HUES6 (cell line): ENCODE results near the gene PSMA8.

ENCODE experiments used
- H3K27ac ChIP-seq: 2 replicates; pipeline ENCODE4 v1.7.0; 2013; ENCODE audit warnings: low read depth, mild to moderate bottlenecking, low read length, inconsistent platforms
- H3K27me3 ChIP-seq: 2 replicates; pipeline ENCODE4 v1.6.1; 2013; ENCODE audit warnings: low read length; ENCODE audit not compliant: control insufficient read depth, insufficient read depth
- H3K36me3 ChIP-seq: 2 replicates; pipeline ENCODE4 v1.6.1; 2013; ENCODE audit warnings: low read length; ENCODE audit not compliant: control insufficient read depth, insufficient read depth
- H3K4me1 ChIP-seq: 2 replicates; pipeline ENCODE4 v1.6.1; 2013; ENCODE audit warnings: low read length; ENCODE audit not compliant: control insufficient read depth, insufficient read depth
- H3K4me3 ChIP-seq: 2 replicates; pipeline ENCODE4 v1.5.1; 2013; ENCODE audit warnings: low read depth, low read length
- H3K9ac ChIP-seq: one replicate; pipeline ENCODE4 v1.6.1; 2013; ENCODE audit warnings: mild to moderate bottlenecking, low read length
- H3K9me3 ChIP-seq: 2 replicates; pipeline ENCODE4 v1.6.1; 2013; ENCODE audit warnings: low read depth, low read length; ENCODE audit not compliant: control insufficient read depth, insufficient read depth

Gene PSMA8

GRCh38 chr18:26133652-26134051 lies at the start of gene PSMA8:
TSS of gene PSMA8 (plus strand) at chr18:26133869. CDS start at chr18:26133966, 97 bp downstream.
- peaks cover 10% of the 10 kb centered on the region; the same call in 1 of the 2 replicates for H3K27me3 ChIP-seq
- H3K9ac ChIP-seq: no peak within 1 kb of the TSS
- H3K4me1 ChIP-seq: peaks cover 4% of the 10 kb centered on the region; the same call in 1 of the 2 replicates
- no peak within 1 kb of the TSS for H3K27ac ChIP-seq
- H3K4me3 ChIP-seq: peak within 1 kb of the TSS; percentile 31; the same call in 1 of the 2 replicates
- H3K36me3 ChIP-seq: no peaks in the 10 kb centered on the region
- no peaks in the 10 kb centered on the region for H3K9me3 ChIP-seq

GRCh38 chr18:26085056-26085455 lies 48.6 kb upstream of the PSMA8 start:
- no peak overlapping the region for H3K4me3 ChIP-seq
- H3K36me3 ChIP-seq: peaks cover 61% of the 10 kb centered on the region
- H3K4me1 ChIP-seq: peaks cover 8% of the 10 kb centered on the region; the same call in 1 of the 2 replicates
- H3K27me3 ChIP-seq: no peaks in the 10 kb centered on the region
- no peak overlapping the region for H3K9ac ChIP-seq
- H3K9me3 ChIP-seq: no peaks in the 10 kb centered on the region; the same call in 1 of the 2 replicates
- H3K27ac ChIP-seq: no peak overlapping the region

- no peak overlapping the region for H3K9ac ChIP-seq
- H3K36me3 ChIP-seq: peaks cover 55% of the 10 kb centered on the region
- no peaks in the 10 kb centered on the region for H3K9me3 ChIP-seq
- H3K27ac ChIP-seq: no peak overlapping the region
- peaks cover 8% of the 10 kb centered on the region; the same call in 1 of the 2 replicates for H3K4me1 ChIP-seq
- H3K27me3 ChIP-seq: no peaks in the 10 kb centered on the region
- H3K4me3 ChIP-seq: no peak overlapping the region
Measured at GRCh38 chr18:26086959-26087358, 46.7 kb upstream of the PSMA8 start.

- Histone ChIP-seq H3K4me3 (peak overlapping the region; percentile 77), H3K9me3 (no peaks in the 10 kb centered on the region), H3K27ac (no peak overlapping the region), H3K36me3 (peaks cover 39% of the 10 kb centered on the region), H3K4me1 (peaks cover 8% of the 10 kb centered on the region; the same call in 1 of the 2 replicates), H3K27me3 (no peaks in the 10 kb centered on the region), H3K9ac (no peak overlapping the region)
Measured at GRCh38 chr18:26088487-26088886, 45.2 kb upstream of the PSMA8 start.

- peaks cover 8% of the 10 kb centered on the region; the same call in 1 of the 2 replicates for H3K4me1 ChIP-seq
- peak overlapping the region; percentile 77 for H3K4me3 ChIP-seq
- H3K27me3 ChIP-seq: no peaks in the 10 kb centered on the region
- H3K27ac ChIP-seq: peak overlapping the region; percentile 99; the same call in 1 of the 2 replicates
- no peaks in the 10 kb centered on the region for H3K9me3 ChIP-seq
- peak overlapping the region; percentile 97 for H3K9ac ChIP-seq
- peaks cover 31% of the 10 kb centered on the region for H3K36me3 ChIP-seq
Measured at GRCh38 chr18:26089293-26090129, 44.2 kb upstream of the PSMA8 start.

GRCh38 chr18:26090130-26091046 lies 43.3 kb upstream of the PSMA8 start, which contains the start of gene SS18:
TSS of gene SS18 (minus strand) at chr18:26090613. CDS start at chr18:26090569, 44 bp downstream.
- H3K27ac ChIP-seq: peak within 1 kb of the TSS; percentile 99
- H3K36me3 ChIP-seq: peaks cover 22% of the 10 kb centered on the region
- no peaks in the 10 kb centered on the region for H3K9me3 ChIP-seq
- H3K27me3 ChIP-seq: no peaks in the 10 kb centered on the region
- H3K9ac ChIP-seq: peak within 1 kb of the TSS; percentile 97
- H3K4me1 ChIP-seq: peaks cover 8% of the 10 kb centered on the region; the same call in 1 of the 2 replicates
- peak within 1 kb of the TSS; percentile 77 for H3K4me3 ChIP-seq

GRCh38 chr18:26091047-26091630 lies 42.5 kb upstream of the PSMA8 start:
- peak overlapping the region; percentile 97 for H3K9ac ChIP-seq
- peak overlapping the region; percentile 99 for H3K27ac ChIP-seq
- no peaks in the 10 kb centered on the region for H3K27me3 ChIP-seq
- H3K4me1 ChIP-seq: peaks cover 8% of the 10 kb centered on the region; the same call in 1 of the 2 replicates
- H3K9me3 ChIP-seq: no peaks in the 10 kb centered on the region
- peaks cover 14% of the 10 kb centered on the region for H3K36me3 ChIP-seq
- peak overlapping the region; percentile 77 for H3K4me3 ChIP-seq

- Histone ChIP-seq H3K9me3 (peaks cover 4% of the 10 kb centered on the region; the same call in 1 of the 2 replicates), H3K4me1 (no peaks in the 10 kb centered on the region), H3K27ac (no peak overlapping the region), H3K27me3 (no peaks in the 10 kb centered on the region), H3K36me3 (no peaks in the 10 kb centered on the region), H3K9ac (no peak overlapping the region), H3K4me3 (no peak overlapping the region)
Measured at GRCh38 chr18:26096852-26097251, 36.8 kb upstream of the PSMA8 start.

- Histone ChIP-seq H3K27me3 (no peaks in the 10 kb centered on the region), H3K4me3 (no peak overlapping the region), H3K9ac (no peak overlapping the region), H3K27ac (no peak overlapping the region), H3K4me1 (no peaks in the 10 kb centered on the region), H3K36me3 (no peaks in the 10 kb centered on the region), H3K9me3 (peaks cover 4% of the 10 kb centered on the region; the same call in 1 of the 2 replicates)
Measured at GRCh38 chr18:26097563-26097962, 36.1 kb upstream of the PSMA8 start.

GRCh38 chr18:26103579-26103978 lies 30.1 kb upstream of the PSMA8 start:
- no peaks in the 10 kb centered on the region for H3K9me3 ChIP-seq
- no peak overlapping the region for H3K4me3 ChIP-seq
- H3K27ac ChIP-seq: no peak overlapping the region
- H3K9ac ChIP-seq: no peak overlapping the region
- H3K36me3 ChIP-seq: no peaks in the 10 kb centered on the region
- H3K4me1 ChIP-seq: no peaks in the 10 kb centered on the region
- H3K27me3 ChIP-seq: no peaks in the 10 kb centered on the region
